SU-DHL-6 (cell line): ENCODE measurements around the gene MT3.

Experiments
- H2AFZ ChIP-seq: fragments of 200-600 bp; sonication (generic); 2 replicates; pipeline ENCODE4 v1.6.1; 2014; ENCODE audit warnings: low read depth, mild to moderate bottlenecking, moderate library complexity, mixed read lengths, antibody characterized with exemption, low read length; ENCODE audit not compliant: severe bottlenecking
- H3F3A ChIP-seq: fragments of 200-600 bp; shearing (Covaris generic); 2 replicates; pipeline ENCODE4 v1.6.0; 2016; ENCODE audit warnings: antibody characterized with exemption, mild to moderate bottlenecking; ENCODE audit not compliant: insufficient read depth
- H3K27ac ChIP-seq: fragments of 200-600 bp; sonication (generic); 2 replicates; pipeline ENCODE4 v1.5.1; 2016; ENCODE audit warnings: low read depth, mild to moderate bottlenecking, low read length, moderate library complexity, mixed read lengths
- H3K27me3 ChIP-seq: fragments of 200-600 bp; sonication (generic), shearing (Covaris generic); 2 replicates; pipeline ENCODE4 v1.6.0; 2014; ENCODE audit warnings: mild to moderate bottlenecking, low read length
- H3K36me3 ChIP-seq: fragments of 200-600 bp; sonication (generic); 2 replicates; pipeline ENCODE4 v1.6.1; 2014; ENCODE audit warnings: mild to moderate bottlenecking, low read length, mixed read lengths
- H3K4me2 ChIP-seq: fragments of 300-600, 200-600 bp; shearing (Covaris generic), sonication (generic); 2 replicates; pipeline ENCODE4 v1.6.0; 2014; ENCODE audit warnings: low read length, low read depth, mild to moderate bottlenecking; ENCODE audit not compliant: poor library complexity, severe bottlenecking
- H3K4me3 ChIP-seq: fragments of 200-600 bp; sonication (generic); 2 replicates; pipeline ENCODE4 v1.5.1; 2014; ENCODE audit warnings: antibody characterized with exemption, low read length, mild to moderate bottlenecking, mixed read lengths; ENCODE audit not compliant: insufficient read depth, poor library complexity, severe bottlenecking
- H3K79me2 ChIP-seq: fragments of 200-600 bp; sonication (generic); 2 replicates; pipeline ENCODE4 v1.6.1; 2014; ENCODE audit warnings: mild to moderate bottlenecking, low read length, moderate library complexity; ENCODE audit not compliant: insufficient read depth
- H3K9ac ChIP-seq: fragments of 200-600 bp; sonication (generic); 2 replicates; pipeline ENCODE4 v1.7.0; 2014; ENCODE audit warnings: mild to moderate bottlenecking, low read length
- H3K9me2 ChIP-seq: fragments of 200-600 bp; sonication (generic); replicated peaks from 2 replicates; pipeline ENCODE4 v1.6.1; 2014; ENCODE audit warnings: low read length; ENCODE audit not compliant: insufficient read depth
- H3K9me3 ChIP-seq: fragments of 200-600 bp; sonication (generic); 2 replicates; pipeline ENCODE4 v1.6.1; 2014; ENCODE audit warnings: low read length, mixed read lengths; ENCODE audit not compliant: insufficient read depth
- H4K20me1 ChIP-seq: fragments of 200-600 bp; sonication (generic); 2 replicates; pipeline ENCODE4 v1.6.1; 2014; ENCODE audit warnings: low read depth, mild to moderate bottlenecking, antibody characterized with exemption, low read length, moderate library complexity, mixed read lengths
- EZH2phosphoT487 ChIP-seq: fragments of 200-600 bp; sonication (generic), shearing (Covaris generic); conservative IDR thresholded peaks from 2 replicates; pipeline ENCODE4 v1.6.1; 2018; ENCODE audit warnings: mild to moderate bottlenecking, antibody characterized with exemption, low read length, moderate library complexity, mixed read lengths
- TF ChIP-seq, protein P1 (sequence below): fragments of 200-600 bp; sonication (generic); IDR thresholded peaks from one replicate; pipeline ENCODE4 v1.5.1; 2017; ENCODE audit warnings: antibody characterized with exemption, mild to moderate bottlenecking, low read length, moderate library complexity; ENCODE audit not compliant: insufficient read depth, poor library complexity, severe bottlenecking

Gene MT3

GRCh38 chr16:56549744-56550385 is 39.5 kb upstream of the MT3 start:
- Histone ChIP-seq H3F3A (no peaks in the 10 kb centered on the region), H3K36me3 (no peaks in the 10 kb centered on the region), H3K9ac (no peak overlapping the region), H3K4me3 (no peak overlapping the region), H4K20me1 (no peaks in the 10 kb centered on the region), H3K9me3 (no peaks in the 10 kb centered on the region), H3K4me2 (no peak overlapping the region), H3K79me2 (no peaks in the 10 kb centered on the region), H3K27ac (no peak overlapping the region), H3K9me2 (no peaks in the 10 kb centered on the region), H2AFZ (no peak overlapping the region), H3K27me3 (no peaks in the 10 kb centered on the region)
- TF ChIP-seq EZH2phosphoT487: no peak
- TF ChIP-seq, protein P1, sequence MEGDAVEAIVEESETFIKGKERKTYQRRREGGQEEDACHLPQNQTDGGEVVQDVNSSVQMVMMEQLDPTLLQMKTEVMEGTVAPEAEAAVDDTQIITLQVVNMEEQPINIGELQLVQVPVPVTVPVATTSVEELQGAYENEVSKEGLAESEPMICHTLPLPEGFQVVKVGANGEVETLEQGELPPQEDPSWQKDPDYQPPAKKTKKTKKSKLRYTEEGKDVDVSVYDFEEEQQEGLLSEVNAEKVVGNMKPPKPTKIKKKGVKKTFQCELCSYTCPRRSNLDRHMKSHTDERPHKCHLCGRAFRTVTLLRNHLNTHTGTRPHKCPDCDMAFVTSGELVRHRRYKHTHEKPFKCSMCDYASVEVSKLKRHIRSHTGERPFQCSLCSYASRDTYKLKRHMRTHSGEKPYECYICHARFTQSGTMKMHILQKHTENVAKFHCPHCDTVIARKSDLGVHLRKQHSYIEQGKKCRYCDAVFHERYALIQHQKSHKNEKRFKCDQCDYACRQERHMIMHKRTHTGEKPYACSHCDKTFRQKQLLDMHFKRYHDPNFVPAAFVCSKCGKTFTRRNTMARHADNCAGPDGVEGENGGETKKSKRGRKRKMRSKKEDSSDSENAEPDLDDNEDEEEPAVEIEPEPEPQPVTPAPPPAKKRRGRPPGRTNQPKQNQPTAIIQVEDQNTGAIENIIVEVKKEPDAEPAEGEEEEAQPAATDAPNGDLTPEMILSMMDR: no peak

- Histone ChIP-seq H3K4me2 (no peak overlapping the region), H3K79me2 (no peaks in the 10 kb centered on the region), H3K27me3 (no peaks in the 10 kb centered on the region), H2AFZ (no peak overlapping the region), H3K9me3 (no peaks in the 10 kb centered on the region), H3K4me3 (no peak overlapping the region), H3K9ac (no peak overlapping the region), H4K20me1 (no peaks in the 10 kb centered on the region), H3K36me3 (no peaks in the 10 kb centered on the region), H3K9me2 (no peaks in the 10 kb centered on the region), H3F3A (no peaks in the 10 kb centered on the region), H3K27ac (no peak overlapping the region)
- TF ChIP-seq, protein P1: no peak
- no peak for TF ChIP-seq EZH2phosphoT487
Observed at GRCh38 chr16:56551796-56552738, 37.3 kb upstream of the MT3 start.

- TF ChIP-seq EZH2phosphoT487: no peak
- TF ChIP-seq, protein P1: no peak
- Histone ChIP-seq H3K9ac (no peak overlapping the region), H3K9me2 (no peaks in the 10 kb centered on the region), H3K9me3 (no peaks in the 10 kb centered on the region), H3K27me3 (no peaks in the 10 kb centered on the region), H3F3A (no peaks in the 10 kb centered on the region), H2AFZ (no peak overlapping the region), H3K79me2 (no peaks in the 10 kb centered on the region), H3K36me3 (no peaks in the 10 kb centered on the region), H3K4me2 (no peak overlapping the region), H3K4me3 (no peak overlapping the region), H4K20me1 (no peaks in the 10 kb centered on the region), H3K27ac (no peak overlapping the region)
Observed at GRCh38 chr16:56554441-56554840, 34.9 kb upstream of the MT3 start.
